Measurements from ENCODE around the gene NAA60.
"Not testable (repeated sequence)": the region's sequence is repeated elsewhere in the genome, so short reads cannot be mapped to it uniquely, and the experiment has no call there.

Gene NAA60

GRCh38 chr16:3461151-3461550, 17.7 kb downstream of the NAA60 start:
- no peak for DNase-seq (ENCODE audit: low read depth in 2 of 2)

DNA sequence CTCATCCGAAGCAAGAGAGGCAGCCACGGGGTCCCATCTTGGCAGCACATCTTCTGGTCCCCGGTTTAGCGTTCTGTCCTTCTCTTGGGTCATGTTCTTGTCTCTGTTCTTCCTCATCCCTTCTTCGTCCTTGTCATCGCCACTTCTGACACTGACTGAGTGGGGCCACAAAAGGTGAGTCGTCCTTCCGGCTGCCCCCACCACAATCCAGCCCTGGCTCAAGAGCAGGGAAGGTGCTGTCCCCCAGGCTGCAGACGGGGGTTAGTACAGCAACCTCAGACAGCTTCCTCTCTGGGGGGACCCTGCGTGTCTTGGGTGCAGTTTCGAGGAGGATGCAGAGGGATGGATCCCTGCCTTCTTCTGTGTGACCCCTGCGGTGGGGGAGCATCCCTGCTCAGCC, 21.8 kb downstream of the NAA60 start:
- no peak for DNase-seq (ENCODE audit: low read depth in 2 of 2)

GRCh38 chr16:3465911-3466584, 22.6 kb downstream of the NAA60 start:
- DNase-seq (ENCODE audit: low read depth in 2 of 2): no peak

DNA sequence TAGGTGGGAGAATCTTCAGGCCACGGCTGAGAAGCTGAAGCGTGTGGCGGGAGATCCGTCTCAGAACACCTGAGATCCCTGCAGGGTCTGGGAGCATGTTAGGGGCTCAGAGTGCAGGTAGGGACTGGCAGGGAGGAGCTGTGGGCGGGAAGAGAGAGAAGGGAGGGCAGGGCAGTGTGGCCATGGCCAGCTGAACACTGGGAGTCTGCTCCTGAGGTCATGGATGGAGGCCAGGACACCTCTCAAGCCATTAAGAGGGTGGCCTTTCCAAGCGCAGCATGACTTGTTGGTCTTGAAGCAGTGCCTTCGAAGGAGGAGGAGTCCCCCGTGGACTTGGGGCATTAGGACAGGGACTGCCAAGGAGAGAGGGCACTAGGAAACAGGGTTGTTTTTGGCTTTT, 23.7 kb downstream of the NAA60 start:
- DNase-seq (ENCODE audit: low read depth in 2 of 2): no peak

GRCh38 chr16:3467921-3468320, 24.4 kb downstream of the NAA60 start:
- peak; percentile 15 to 20 for DNase-seq (ENCODE audit: low read depth in 2 of 2)

GRCh38 chr16:3468501-3468900, 25.0 kb downstream of the NAA60 start:
- DNase-seq (ENCODE audit: low read depth in 2 of 2): no peak

GRCh38 chr16:3469736-3470135, 26.3 kb downstream of the NAA60 start:
- DNase-seq (ENCODE audit: low read depth in 2 of 2): no peak

- no peak for DNase-seq (ENCODE audit: low read depth in 2 of 2)
Observed at GRCh38 chr16:3470723-3471122, 27.2 kb downstream of the NAA60 start.

DNA sequence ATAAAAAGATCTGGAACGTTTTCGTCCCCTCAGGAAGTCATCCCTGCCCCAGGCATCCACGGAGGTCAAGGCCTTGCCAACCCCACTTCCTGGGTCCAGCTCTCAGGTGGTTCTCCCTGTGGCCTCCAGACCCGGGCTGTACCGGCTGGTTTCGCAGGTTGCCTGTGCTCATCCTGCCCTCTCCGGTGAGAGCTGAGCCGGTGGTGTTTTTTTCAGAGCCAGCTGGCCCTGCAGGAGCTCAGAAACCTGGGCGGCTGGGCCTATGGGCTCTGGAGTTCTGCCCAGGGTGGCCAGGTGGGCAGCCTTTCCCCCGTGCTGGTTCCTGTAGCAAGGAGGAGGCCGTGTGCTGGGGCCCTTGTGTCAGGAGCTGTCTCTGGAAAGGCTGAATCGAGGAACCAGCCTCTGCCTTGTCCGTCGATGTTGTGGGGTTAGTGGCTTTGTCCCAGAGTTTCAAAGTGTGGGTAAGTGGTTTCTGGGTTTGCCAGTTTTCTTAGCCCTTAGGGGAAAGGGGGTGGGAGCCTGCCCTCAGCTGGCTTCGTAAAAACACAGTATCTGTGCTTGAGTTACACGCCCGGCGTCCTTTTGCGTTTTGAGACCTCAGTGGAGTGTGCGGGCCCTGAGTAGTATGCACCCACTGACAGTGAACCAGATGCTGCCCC, 28.2 kb downstream of the NAA60 start:
- no peak for DNase-seq (ENCODE audit: low read depth in 2 of 2)

GRCh38 chr16:3472878-3473595, 29.6 kb downstream of the NAA60 start:
- DNase-seq (ENCODE audit: low read depth in 2 of 2): no peak

GRCh38 chr16:3473596-3473943, 30.1 kb downstream of the NAA60 start:
- not testable (repeated sequence) for DNase-seq (ENCODE audit: low read depth in 2 of 2)

- no peak for DNase-seq (ENCODE audit: low read depth in 2 of 2)
Observed at GRCh38 chr16:3474136-3474779, 30.8 kb downstream of the NAA60 start.

- DNase-seq (ENCODE audit: low read depth in 2 of 2): not testable (repeated sequence)
Observed at GRCh38 chr16:3474870-3475269, 31.4 kb downstream of the NAA60 start.

DNA sequence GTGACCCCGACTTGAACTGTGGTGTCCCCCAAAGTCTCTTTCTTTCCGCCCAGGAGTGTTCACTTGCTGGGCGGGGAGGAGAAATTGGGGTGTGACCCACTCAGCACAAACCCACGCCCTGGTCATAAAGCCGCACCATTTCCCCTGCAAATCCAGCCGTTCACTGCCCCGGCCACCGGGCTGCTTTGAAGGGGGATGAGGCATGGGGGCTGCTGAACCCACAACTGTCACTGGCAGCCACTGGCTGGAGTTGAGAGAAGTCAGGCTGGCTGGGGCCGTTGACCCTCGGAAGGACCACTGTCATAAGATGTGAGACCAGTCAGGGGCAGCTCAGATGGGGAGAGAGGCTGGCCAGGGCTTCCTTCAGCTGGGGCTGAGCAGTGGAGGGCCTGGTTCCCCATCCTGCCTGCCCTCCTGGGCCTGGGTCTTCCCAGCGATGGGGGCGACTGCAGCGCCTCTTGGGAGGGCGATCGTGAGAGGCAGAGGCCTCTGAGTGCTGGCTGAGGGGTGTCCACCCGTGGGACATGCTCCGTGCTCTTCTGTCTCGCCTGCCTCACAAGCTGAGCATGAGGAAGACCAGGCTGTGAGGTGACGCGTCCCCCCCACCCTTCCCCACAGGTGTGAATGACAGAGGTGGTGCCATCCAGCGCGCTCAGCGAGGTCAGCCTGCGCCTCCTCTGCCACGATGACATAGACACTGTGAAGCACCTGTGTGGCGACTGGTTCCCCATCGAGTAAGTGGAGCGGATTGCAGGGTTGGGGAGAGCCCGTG, 32.3 kb downstream of the NAA60 start:
- no peak for DNase-seq (ENCODE audit: low read depth in 2 of 2)

GRCh38 chr16:3476409-3476808, 32.9 kb downstream of the NAA60 start:
- DNase-seq (ENCODE audit: low read depth in 2 of 2): no peak

DNA sequence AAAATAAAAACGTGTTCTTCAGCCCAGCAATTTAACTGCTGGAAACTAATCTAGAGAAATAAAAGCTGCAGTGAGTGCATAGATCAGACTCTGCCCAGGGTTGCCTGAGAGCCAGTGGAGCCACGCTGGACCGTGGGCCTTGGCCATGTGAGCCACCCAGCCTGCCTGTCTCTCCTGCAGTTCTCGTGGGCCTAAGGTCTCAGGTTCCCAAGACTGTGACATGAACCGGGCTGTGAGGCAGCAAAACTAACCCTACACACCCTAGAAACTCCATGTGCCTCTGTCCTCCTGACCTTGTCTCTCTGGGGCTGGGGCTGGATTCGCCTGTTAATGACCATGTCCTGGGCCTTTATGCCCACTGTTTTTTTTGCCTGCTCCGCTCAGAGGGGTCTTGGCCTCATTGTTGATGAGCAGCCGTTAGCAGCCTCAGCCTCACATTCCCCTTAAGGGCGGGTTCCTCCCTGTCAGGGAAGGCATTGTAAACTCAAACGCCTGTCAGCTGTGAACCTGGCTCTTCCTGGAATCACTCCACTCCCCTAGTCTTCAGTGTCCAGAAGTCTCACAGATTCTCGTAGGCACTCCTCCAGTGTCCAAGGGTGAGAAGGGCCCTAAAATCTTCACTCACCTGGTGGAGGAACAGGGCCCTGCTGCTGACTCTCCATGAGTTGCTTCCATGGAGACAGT, 34.9 kb downstream of the NAA60 start:
- DNase-seq (ENCODE audit: low read depth in 2 of 2): no peak

GRCh38 chr16:3479654-3480216, 36.3 kb downstream of the NAA60 start:
- no peak for DNase-seq (ENCODE audit: low read depth in 2 of 2)

DNA sequence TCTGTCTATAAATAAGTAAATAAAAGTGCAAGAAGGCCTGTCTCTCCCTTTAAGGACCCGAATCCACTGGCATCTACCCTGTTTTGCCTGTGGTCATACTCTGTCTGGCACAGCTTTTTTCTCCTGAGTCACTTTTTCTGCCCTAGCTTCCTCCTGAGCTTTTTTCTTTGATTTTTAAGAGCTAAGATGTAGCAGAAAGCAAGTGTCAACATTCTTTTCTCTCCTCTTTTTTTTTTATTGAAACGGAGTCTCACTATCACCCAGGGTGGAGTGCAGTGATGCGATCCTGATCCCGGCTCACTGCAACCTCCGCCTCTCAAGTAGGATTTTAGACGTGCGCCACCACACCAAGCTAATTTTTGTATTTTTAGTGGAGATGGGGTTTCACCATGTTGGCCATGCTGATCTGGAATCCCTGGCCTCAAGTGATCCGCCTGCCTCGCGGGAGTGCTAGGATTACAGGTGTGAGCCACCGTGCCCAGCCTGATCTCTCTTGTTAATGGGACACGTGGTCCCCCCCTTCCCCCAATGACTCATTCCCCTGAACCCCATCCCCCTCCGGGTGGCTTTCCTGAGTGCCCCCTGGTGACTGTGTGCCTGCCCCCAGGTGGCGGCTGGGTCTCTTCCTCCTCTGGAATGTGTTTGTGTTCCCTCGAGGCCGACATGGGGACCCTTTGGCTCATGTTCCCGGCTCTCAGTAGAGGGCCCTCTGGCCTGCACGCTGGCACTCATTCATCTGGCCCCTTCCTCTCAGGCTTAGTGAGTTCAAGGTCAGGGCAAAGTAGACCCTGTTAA, 37.6 kb downstream of the NAA60 start:
- DNase-seq (ENCODE audit: low read depth in 2 of 2): no peak

GRCh38 chr16:3481696-3482658, 38.5 kb downstream of the NAA60 start:
- DNase-seq (ENCODE audit: low read depth in 2 of 2): no peak
